ENCODE data around the gene PIK3C3.

DNA sequence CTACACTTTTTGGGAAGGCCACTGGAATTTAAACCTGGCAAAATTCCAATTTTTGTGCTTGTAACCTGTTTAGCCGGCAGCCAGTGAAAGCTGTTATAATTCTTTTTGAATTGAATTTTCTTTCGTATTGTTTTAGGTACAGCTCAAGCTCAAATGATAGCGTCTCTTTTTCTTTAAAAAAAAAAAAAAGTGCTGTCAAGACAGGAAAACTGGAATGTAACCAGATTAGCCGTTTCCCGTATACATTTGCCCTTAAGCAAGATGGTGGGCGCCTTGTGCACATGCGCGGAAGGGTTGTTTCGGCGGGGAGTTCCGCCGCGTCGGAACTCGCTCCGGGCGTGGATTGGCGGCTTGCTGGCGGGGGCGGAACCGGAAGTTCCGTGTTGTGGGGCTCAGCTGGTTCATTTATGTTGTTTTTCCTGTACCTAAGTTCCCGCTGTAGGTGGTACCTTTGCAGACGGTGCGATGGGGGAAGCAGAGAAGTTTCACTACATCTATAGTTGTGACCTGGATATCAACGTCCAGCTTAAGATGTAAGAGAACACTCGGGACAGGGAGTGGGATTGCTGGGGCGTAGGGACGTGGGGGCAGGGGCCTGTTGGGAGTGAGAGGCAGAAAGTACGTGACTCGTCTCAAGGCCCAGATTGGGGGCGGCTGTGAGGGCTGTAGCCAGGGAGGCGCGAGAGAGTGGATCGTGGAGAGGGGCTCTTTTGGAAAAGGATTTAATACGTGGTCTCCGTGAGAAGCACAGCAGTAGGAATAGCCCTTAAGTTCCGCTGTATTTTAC is at the start of gene PIK3C3:
- no peak for TF ChIP-seq ZC3H10 (CRISPR knock-in tag; IDR thresholded peaks at IDR 0.05)
- no peak for TF ChIP-seq OSR1 (CRISPR knock-in tag; IDR thresholded peaks at IDR 0.05)
- no peak for TF ChIP-seq GLIS3 (CRISPR knock-in tag; IDR thresholded peaks at IDR 0.05)
- TF ChIP-seq ZFP30 (CRISPR knock-in tag; IDR thresholded peaks at IDR 0.05): no peak
- no peak for TF ChIP-seq ZNF8 (CRISPR knock-in tag; IDR thresholded peaks at IDR 0.05)
- no peak for TF ChIP-seq TOX (CRISPR knock-in tag; IDR thresholded peaks at IDR 0.05; ENCODE audit: borderline replicate concordance)
- no peak for TF ChIP-seq SNAI2 (CRISPR knock-in tag; IDR thresholded peaks at IDR 0.05)
